ENCODE data around the gene AGBL5. TPM values are rescaled to one million over a fixed set of nuclear protein-coding genes. Genes with fewer than 3 reads are reported as not detected.

The AGBL5 gene
- total and polyA plus RNA-seq, 2 of the 13 experiments (the other 11 are each of a cell fraction or from before 2014, with no cell fraction given): 55.9 to 73.3 TPM

DNA sequence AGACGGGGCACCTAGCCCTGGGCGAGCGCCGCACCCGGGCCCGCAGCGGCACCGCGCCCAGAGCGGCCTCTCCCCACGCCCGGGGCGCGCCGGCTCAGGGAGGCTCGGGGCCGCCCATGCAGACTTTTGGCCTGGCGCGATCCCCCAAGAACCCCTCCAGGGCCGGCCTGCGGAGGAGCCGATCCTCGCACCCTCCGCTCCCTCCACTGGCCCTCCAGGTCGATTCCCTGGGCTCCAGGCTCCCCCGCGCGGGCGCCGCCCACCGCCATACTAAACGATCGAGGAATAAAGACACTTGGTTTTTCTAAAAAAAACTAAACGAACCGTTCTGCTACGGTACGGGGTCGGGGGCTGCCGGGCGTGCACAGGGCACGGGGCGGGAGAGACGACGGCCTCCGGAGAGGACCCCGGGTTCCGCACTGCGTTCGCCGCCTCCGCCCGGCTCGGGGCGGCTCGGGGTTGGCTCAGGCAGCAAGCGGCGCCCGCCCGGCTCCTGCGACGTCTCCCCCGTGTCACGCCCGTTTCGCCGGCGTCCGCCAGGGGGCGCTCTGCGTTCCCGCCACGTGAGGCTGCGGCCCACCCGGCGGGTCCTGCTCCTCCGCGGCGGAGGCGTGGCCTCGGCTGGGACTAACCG lies 34.7 kb downstream of the AGBL5 start (continued):
- no peak for TF ChIP-seq MTA3 (CRISPR knock-in tag; IDR thresholded peaks at IDR 0.05)
- TF ChIP-seq, protein P1, sequence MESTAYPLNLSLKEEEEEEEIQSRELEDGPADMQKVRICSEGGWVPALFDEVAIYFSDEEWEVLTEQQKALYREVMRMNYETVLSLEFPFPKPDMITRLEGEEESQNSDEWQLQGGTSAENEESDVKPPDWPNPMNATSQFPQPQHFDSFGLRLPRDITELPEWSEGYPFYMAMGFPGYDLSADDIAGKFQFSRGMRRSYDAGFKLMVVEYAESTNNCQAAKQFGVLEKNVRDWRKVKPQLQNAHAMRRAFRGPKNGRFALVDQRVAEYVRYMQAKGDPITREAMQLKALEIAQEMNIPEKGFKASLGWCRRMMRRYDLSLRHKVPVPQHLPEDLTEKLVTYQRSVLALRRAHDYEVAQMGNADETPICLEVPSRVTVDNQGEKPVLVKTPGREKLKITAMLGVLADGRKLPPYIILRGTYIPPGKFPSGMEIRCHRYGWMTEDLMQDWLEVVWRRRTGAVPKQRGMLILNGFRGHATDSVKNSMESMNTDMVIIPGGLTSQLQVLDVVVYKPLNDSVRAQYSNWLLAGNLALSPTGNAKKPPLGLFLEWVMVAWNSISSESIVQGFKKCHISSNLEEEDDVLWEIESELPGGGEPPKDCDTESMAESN (CRISPR knock-in tag; conservative IDR thresholded peaks at IDR 0.05): peak; percentile 93; the same call in 1 of the 2 replicates
- TF ChIP-seq REXO4 (CRISPR knock-in tag; IDR thresholded peaks at IDR 0.05; ENCODE audit: borderline replicate concordance): no peak; the same call in 1 of the 2 replicates
- TF ChIP-seq ZNF33B (CRISPR knock-in tag; IDR thresholded peaks at IDR 0.05): 0 out of 2 replicates have a peak, but pooled peaks have one; percentile 31
- TF ChIP-seq MAZ (IDR thresholded peaks at IDR 0.05; ENCODE audit: borderline replicate concordance, low read depth, low read length): no peak; the same call in 1 of the 2 replicates
- 0 out of 2 replicates have a peak, but pooled peaks have one; percentile 52 for TF ChIP-seq MAZ (CRISPR knock-in tag; IDR thresholded peaks at IDR 0.05; ENCODE audit: low read depth)
- TF ChIP-seq, protein P2, sequence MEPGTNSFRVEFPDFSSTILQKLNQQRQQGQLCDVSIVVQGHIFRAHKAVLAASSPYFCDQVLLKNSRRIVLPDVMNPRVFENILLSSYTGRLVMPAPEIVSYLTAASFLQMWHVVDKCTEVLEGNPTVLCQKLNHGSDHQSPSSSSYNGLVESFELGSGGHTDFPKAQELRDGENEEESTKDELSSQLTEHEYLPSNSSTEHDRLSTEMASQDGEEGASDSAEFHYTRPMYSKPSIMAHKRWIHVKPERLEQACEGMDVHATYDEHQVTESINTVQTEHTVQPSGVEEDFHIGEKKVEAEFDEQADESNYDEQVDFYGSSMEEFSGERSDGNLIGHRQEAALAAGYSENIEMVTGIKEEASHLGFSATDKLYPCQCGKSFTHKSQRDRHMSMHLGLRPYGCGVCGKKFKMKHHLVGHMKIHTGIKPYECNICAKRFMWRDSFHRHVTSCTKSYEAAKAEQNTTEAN (CRISPR knock-in tag; conservative IDR thresholded peaks at IDR 0.05): peak; percentile 88; the same call in 1 of the 2 replicates
- TF ChIP-seq ZSCAN25 (CRISPR knock-in tag; IDR thresholded peaks at IDR 0.05): no peak
- no peak for TF ChIP-seq GABPA (IDR thresholded peaks at IDR 0.05; ENCODE audit: low read depth, low read length)
- TF ChIP-seq GABPA (CRISPR knock-in tag; IDR thresholded peaks at IDR 0.05; ENCODE audit: low read depth): no peak
- 0 out of 2 replicates have a peak, but pooled peaks have one; percentile 38 for TF ChIP-seq ZNF251 (CRISPR knock-in tag; IDR thresholded peaks at IDR 0.05)
- TF ChIP-seq, protein P3, sequence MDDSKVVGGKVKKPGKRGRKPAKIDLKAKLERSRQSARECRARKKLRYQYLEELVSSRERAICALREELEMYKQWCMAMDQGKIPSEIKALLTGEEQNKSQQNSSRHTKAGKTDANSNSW (CRISPR knock-in tag; IDR thresholded peaks at IDR 0.05; ENCODE audit: borderline replicate concordance): no peak; the same call in 1 of the 2 replicates
- peak; percentile 60; the same call in 1 of the 2 replicates for TF ChIP-seq SIN3B (IDR thresholded peaks at IDR 0.05; ENCODE audit: low read length)
- TF ChIP-seq, protein P4, sequence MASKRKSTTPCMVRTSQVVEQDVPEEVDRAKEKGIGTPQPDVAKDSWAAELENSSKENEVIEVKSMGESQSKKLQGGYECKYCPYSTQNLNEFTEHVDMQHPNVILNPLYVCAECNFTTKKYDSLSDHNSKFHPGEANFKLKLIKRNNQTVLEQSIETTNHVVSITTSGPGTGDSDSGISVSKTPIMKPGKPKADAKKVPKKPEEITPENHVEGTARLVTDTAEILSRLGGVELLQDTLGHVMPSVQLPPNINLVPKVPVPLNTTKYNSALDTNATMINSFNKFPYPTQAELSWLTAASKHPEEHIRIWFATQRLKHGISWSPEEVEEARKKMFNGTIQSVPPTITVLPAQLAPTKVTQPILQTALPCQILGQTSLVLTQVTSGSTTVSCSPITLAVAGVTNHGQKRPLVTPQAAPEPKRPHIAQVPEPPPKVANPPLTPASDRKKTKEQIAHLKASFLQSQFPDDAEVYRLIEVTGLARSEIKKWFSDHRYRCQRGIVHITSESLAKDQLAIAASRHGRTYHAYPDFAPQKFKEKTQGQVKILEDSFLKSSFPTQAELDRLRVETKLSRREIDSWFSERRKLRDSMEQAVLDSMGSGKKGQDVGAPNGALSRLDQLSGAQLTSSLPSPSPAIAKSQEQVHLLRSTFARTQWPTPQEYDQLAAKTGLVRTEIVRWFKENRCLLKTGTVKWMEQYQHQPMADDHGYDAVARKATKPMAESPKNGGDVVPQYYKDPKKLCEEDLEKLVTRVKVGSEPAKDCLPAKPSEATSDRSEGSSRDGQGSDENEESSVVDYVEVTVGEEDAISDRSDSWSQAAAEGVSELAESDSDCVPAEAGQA (IDR thresholded peaks at IDR 0.05; ENCODE audit: low read depth): peak; percentile 7; the same call in 1 of the 2 replicates
- TF ChIP-seq, protein P4 (CRISPR knock-in tag; IDR thresholded peaks at IDR 0.05; ENCODE audit: borderline replicate concordance): 0 out of 2 replicates have a peak, but pooled peaks have one; percentile 26
- TF ChIP-seq ZNF24 (IDR thresholded peaks at IDR 0.05): no peak
- no peak for TF ChIP-seq KDM4B (CRISPR knock-in tag; IDR thresholded peaks at IDR 0.05)
- no peak for TF ChIP-seq CCAR2 (optimal IDR thresholded peaks at IDR 0.05; ENCODE audit: low read depth, low read length)
- TF ChIP-seq, protein P5, sequence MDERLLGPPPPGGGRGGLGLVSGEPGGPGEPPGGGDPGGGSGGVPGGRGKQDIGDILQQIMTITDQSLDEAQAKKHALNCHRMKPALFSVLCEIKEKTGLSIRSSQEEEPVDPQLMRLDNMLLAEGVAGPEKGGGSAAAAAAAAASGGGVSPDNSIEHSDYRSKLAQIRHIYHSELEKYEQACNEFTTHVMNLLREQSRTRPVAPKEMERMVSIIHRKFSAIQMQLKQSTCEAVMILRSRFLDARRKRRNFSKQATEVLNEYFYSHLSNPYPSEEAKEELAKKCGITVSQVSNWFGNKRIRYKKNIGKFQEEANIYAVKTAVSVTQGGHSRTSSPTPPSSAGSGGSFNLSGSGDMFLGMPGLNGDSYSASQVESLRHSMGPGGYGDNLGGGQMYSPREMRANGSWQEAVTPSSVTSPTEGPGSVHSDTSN (CRISPR knock-in tag; IDR thresholded peaks at IDR 0.05): no peak; the same call in 1 of the 2 replicates
- TF ChIP-seq, protein P6, sequence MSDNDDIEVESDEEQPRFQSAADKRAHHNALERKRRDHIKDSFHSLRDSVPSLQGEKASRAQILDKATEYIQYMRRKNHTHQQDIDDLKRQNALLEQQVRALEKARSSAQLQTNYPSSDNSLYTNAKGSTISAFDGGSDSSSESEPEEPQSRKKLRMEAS (IDR thresholded peaks at IDR 0.05): peak; percentile 98

All from HepG2 (cell line).